Skin of body (tissue), 2 donors: ENCODE data around the gene RAB20. TPM values are rescaled to one million over a fixed set of nuclear protein-coding genes. Genes with fewer than 3 reads are reported as not detected.
"Not testable (repeated sequence)": the region's sequence is repeated elsewhere in the genome, so short reads cannot be mapped to it uniquely, and the experiment has no call there.

Experiments used
- DNase-seq: peaks from one replicate; lab custom pipeline; 2025; lab: John Stamatoyannopoulos, UW
- total RNA-seq: library from RNA; depleted of rRNA; stranded (reverse); fragments of >200 nt; gene quantifications from one replicate; pipeline ENCODE4 v1.2.3, GENCODE V29; 2014

The RAB20 gene
- total RNA-seq, 1 donor from 2014 or later: 8.0 TPM

- DNase-seq: no peak
These were observed 68.6 kb downstream of the RAB20 start for GRCh38 chr13:110492679-110493593.

DNA sequence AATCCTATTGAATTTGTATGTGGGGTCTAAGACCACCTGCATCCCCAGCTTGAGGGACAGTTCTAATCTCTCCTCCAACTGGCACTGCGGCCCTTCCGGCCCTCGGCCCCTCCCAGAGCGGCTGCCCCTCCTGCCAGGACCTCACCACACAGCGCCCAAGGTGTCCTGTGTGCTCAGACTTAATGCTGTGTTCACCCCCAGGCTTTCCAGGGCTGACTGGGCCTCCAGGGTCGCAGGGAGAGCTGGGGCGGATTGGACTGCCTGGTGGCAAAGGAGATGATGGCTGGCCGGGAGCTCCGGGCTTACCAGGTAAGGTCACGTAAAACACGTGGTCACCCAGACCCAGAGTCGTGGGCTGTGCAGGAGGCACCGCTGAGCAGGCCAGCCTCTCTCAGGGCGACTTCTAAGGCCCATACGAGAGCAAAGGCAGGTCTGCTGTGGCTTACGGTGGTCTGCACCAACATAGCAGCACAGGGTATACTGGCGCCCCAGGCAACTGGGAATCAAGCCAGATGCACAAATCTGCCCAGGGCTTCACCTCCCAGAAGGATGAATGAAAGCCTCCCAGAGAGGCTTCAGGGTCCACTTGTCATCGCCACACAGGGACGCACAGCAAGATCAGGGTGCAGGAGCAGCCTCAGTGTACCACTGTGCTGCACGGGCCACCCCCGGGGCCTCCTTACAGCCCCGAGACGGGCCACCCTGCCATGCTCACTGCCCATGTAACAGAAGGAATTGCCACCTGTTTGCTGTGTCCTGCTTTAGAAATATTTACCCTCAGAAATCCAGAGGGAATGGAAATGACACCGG is 69.4 kb downstream of the RAB20 start:
- no peak for DNase-seq

DNA sequence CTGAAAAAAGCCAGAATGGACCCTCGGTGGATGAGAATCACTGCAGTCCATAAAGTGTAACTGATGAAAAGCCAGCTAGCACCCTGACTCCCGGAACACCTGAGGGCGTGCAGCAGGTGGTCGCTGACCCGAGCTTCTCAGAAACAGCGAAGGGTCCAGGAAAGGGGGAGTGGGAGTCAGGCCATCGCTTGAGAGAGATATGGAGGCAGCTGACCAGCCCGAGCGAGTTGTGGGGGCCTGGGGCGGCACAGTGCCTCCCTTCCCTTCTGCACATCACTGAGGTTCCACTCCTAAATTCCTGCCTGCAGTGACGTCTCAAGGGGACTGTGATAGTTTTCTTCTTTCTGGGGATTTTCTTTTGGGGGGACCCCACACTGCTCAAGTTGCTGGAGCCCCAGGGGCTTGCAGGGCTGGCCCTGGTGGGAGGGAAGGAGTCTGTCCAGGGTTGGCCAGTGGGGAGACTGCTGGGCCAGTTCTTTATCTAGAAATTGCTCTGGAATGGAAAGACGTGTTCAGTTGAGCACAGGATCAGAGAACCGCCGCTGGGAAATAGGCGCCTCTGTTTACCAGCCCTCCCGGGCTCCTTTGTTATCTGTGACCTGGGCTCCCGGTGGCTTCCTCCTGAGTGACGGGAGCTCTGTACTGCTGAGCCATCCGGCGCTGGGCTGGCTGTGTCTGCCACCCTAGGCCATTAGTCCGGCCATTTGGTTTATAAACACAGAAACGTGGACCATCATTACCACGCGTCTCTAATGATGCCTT is 71.3 kb downstream of the RAB20 start:
- DNase-seq: no peak

- DNase-seq: not testable (repeated sequence)
These were observed 74.6 kb downstream of the RAB20 start for GRCh38 chr13:110486880-110487279.

DNA sequence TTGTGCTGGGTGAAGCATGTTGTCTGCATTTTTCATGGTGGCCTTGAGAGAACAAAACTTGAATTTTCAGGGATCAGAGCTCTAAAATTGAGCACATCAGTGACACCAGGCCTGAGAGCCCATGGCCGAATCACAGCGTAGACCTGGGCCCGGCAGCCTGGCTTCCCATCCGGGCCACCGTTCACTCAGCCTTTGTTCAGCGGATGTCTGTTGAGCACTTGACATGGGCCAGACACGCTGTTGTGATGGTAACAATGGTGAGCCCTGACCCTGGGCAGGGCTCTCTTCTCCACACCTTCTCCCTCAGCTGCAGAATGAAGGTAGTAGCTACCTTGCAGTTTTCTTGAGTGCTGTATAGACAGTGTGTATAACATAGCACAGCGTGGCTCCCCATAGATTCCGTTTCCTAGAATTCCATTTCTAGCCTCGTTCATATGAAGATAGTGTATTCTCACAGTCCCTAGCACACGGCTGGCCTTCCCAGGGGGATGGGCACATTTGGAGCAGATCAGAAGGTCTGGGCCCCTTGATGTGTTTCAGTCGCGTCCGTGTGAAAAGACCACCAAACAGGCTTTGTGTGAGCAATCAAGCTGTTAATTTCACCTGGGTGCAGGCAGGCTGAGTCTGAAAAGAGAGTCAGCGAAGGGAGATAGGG is 75.3 kb downstream of the RAB20 start:
- DNase-seq: no peak

DNA sequence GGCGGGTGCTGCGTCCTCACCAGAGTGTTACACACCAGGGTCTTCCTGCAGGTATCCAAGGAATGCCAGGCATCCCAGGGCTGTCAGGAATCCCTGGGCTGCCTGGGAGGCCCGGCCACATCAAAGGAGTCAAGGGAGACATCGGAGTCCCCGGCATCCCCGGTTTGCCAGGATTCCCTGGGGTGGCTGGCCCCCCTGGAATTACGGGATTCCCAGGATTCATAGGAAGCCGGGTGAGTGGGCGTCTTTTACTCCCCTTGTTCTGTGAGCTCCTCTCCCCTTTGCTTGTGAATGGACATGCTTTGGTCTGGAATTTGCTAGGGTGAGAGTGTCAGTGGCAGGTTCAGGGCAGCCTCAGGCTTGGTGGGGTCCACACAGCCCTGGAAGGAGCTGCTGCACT is 75.9 kb downstream of the RAB20 start:
- DNase-seq: no peak

GRCh38 chr13:110484290-110485048 is 77.1 kb downstream of the RAB20 start:
- no peak for DNase-seq

GRCh38 chr13:110483386-110483968 is 78.0 kb downstream of the RAB20 start:
- no peak for DNase-seq

DNA sequence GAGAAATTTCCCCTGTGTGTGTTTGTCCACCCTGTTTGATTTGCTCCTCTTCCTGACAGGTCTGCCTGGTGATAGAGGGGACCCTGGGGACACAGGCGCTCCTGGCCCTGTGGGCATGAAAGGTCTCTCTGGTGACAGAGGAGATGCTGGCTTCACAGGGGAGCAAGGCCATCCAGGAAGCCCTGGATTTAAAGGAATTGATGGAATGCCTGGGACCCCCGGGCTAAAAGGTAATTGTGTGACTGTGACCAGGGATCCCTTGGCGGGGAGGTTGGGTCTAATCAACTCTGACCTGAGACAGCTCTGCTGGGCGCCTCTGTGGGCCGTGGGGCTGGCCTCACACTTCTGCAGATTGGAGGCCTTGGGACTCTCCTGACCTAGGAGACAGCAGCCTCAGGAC is 81.4 kb downstream of the RAB20 start:
- no peak for DNase-seq

- no peak for DNase-seq
These were observed 81.9 kb downstream of the RAB20 start for GRCh38 chr13:110479648-110480047.

- no peak for DNase-seq
These were observed 82.3 kb downstream of the RAB20 start for GRCh38 chr13:110479215-110479545.

- DNase-seq: no peak
These were observed 82.9 kb downstream of the RAB20 start for GRCh38 chr13:110478405-110479214.

GRCh38 chr13:110477706-110478245 is 83.7 kb downstream of the RAB20 start:
- DNase-seq: no peak

- DNase-seq: no peak
These were observed 85.3 kb downstream of the RAB20 start for GRCh38 chr13:110476220-110476617.

- DNase-seq: no peak
These were observed 85.8 kb downstream of the RAB20 start for GRCh38 chr13:110475550-110476219.

DNA sequence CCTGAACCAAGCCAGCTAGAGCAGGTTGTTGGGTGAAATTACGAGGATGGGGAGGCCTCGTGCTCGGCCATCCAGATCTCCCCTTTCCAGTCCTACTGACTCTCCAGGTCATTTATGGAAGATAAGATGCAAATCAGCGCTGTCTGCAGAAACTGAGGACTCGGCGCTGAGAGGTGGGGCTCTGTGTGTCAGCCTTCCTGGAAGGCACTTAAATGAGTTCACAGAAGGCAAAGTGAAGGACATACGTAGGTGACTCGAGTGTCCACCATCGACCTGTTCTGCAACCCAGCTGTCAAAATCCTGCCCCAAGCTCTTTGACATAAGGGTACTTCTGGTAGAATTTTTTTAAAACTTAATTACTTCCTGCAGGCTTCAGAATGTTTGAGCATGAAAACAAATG is 86.4 kb downstream of the RAB20 start:
- DNase-seq: no peak

GRCh38 chr13:110474713-110475112 is 86.8 kb downstream of the RAB20 start:
- DNase-seq: no peak
